SH-SY5Y (cell line): ENCODE measurements around the gene BBS9.

ENCODE experiments used
- GATA2 ChIP-seq: IDR thresholded peaks from 2 replicates; pipeline ENCODE4 v1.6.1; 2011; ENCODE audit warnings: mild to moderate bottlenecking, low read depth, low read length
- GATA3 ChIP-seq: IDR thresholded peaks from 2 replicates; pipeline ENCODE4 v1.6.1; 2011; ENCODE audit warnings: low read depth, mild to moderate bottlenecking, low read length, moderate library complexity

DNA sequence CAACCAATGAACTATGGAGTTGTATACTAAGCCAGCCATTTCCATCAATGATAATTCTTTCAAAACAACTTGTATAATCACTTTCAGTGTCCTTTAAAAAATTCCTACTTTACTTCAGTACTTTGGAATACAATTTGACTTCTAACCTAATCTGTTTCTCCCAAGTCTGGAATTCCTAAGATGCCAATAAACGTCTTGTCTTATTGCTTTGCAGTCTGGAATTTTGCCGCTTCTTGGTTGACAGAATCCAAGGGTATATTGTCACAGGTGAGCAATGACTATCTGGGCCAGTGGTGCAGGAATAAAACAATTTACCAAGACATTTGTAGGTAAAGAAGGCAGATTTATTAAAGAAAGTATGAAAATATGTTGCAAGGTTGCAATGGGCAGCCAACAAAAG is 42.0 kb upstream of the BBS9 start:
- TF ChIP-seq GATA3 (no peak), GATA2 (no peak)
